HL-60 (cell line): ENCODE results near the gene ARHGEF4.

Experiments used
- DNase-seq, 2 experiments: peaks; one replicate each; pipeline ENCODE4 v3.0.0-alpha.2; 2010 to 2020; ENCODE audit warnings: low read depth in 1 of 2, low spot score in 1 of 2
- H3K27ac ChIP-seq: fragments of 250-450 bp; sonication (Bioruptor Pico); replicated peaks from 2 replicates; pipeline ENCODE4 v1.5.1; 2020; ENCODE audit warnings: mild to moderate bottlenecking, moderate library complexity
- H3K27me3 ChIP-seq: fragments of 250-450 bp; sonication (Bioruptor Pico); 2 replicates; pipeline ENCODE4 v1.5.1; 2021; ENCODE audit warnings: mild to moderate bottlenecking, moderate library complexity; ENCODE audit not compliant: insufficient read depth, poor library complexity, severe bottlenecking
- H3K4me3 ChIP-seq: replicated peaks from 2 replicates; pipeline ENCODE4 v1.5.1; 2011; ENCODE audit warnings: mild to moderate bottlenecking, control low read depth, low read length; ENCODE audit not compliant: insufficient read depth
- CTCF ChIP-seq: IDR thresholded peaks from one replicate; pipeline ENCODE4 v1.5.1; 2011; ENCODE audit warnings: low read length, control low read depth, inconsistent platforms; ENCODE audit not compliant: insufficient read depth
- GABPA ChIP-seq: IDR thresholded peaks from 2 replicates; pipeline ENCODE4 v1.6.1; 2012; ENCODE audit warnings: low read depth
- POLR2AphosphoS5 ChIP-seq: IDR thresholded peaks from 2 replicates; pipeline ENCODE4 v1.6.1; 2012; ENCODE audit warnings: low read depth
- REST ChIP-seq: IDR thresholded peaks from 2 replicates; pipeline ENCODE4 v1.6.1; 2012; ENCODE audit warnings: low read depth; ENCODE audit not compliant: insufficient replicate concordance
- SPI1 ChIP-seq: IDR thresholded peaks from 2 replicates; pipeline ENCODE4 v1.6.1; 2012; ENCODE audit warnings: low read depth, mild to moderate bottlenecking, borderline replicate concordance

Gene ARHGEF4

GRCh38 chr2:130799295-130799694 is 37.4 kb upstream of the ARHGEF4 start:
- H3K27me3 ChIP-seq, result peaks cover 5% of the 10 kb centered on the region
- no peak overlapping the region for H3K27ac ChIP-seq
- DNase-seq, result no peak
- no peak for TF ChIP-seq REST
- TF ChIP-seq GABPA, result no peak
- no peak for TF ChIP-seq CTCF
- TF ChIP-seq POLR2AphosphoS5, result no peak
- no peak for TF ChIP-seq SPI1
- H3K4me3 ChIP-seq, result no peak overlapping the region

- DNase-seq, result no peak
- Histone ChIP-seq H3K4me3 (no peak overlapping the region), H3K27me3 (no peaks in the 10 kb centered on the region), H3K27ac (no peak overlapping the region)
- no peak for TF ChIP-seq SPI1
- TF ChIP-seq REST, result no peak
- TF ChIP-seq CTCF, result no peak
- TF ChIP-seq GABPA, result no peak
- TF ChIP-seq POLR2AphosphoS5, result no peak
Observed at GRCh38 chr2:130805613-130806012, 31.1 kb upstream of the ARHGEF4 start.

GRCh38 chr2:130806370-130806769 is 30.3 kb upstream of the ARHGEF4 start:
- DNase-seq, result no peak

More at GRCh38 chr2:130806370-130806769, 30.3 kb upstream of the ARHGEF4 start:
- Histone ChIP-seq H3K27ac (no peak overlapping the region), H3K4me3 (no peak overlapping the region), H3K27me3 (no peaks in the 10 kb centered on the region)
- TF ChIP-seq CTCF (no peak), POLR2AphosphoS5 (no peak), SPI1 (no peak), GABPA (no peak), REST (no peak)
